Medulla oblongata (tissue), 1 donor: Measurements from ENCODE around the gene TTC16.

Experiments used
- DNase-seq: peaks from one replicate; pipeline ENCODE4 v3.0.0-alpha.2; 2015; ENCODE audit errors: extremely low spot score

The TTC16 gene

GRCh38 chr9:127715470-127716337 is at the start of gene TTC16, which contains the start of gene PTRH1:
Gene TTC16 (plus strand): TSS chr9:127716079. CDS start chr9:127716146, 67 bp downstream.
Gene PTRH1 (minus strand): TSS chr9:127715663. CDS start chr9:127715639, 24 bp downstream.
- peak; percentile 98 for DNase-seq

GRCh38 chr9:127667127-127667844 is 48.6 kb upstream of the TTC16 start:
- no peak for DNase-seq

- no peak for DNase-seq
Measured at GRCh38 chr9:127667906-127668305, 48.0 kb upstream of the TTC16 start.

- DNase-seq = no peak
Measured at GRCh38 chr9:127673234-127673633, 42.6 kb upstream of the TTC16 start.

GRCh38 chr9:127676638-127677037 is 39.2 kb upstream of the TTC16 start:
- DNase-seq = no peak

GRCh38 chr9:127679506-127679905 is 36.4 kb upstream of the TTC16 start:
- DNase-seq = no peak

- DNase-seq = no peak
Measured at GRCh38 chr9:127680226-127680625, 35.7 kb upstream of the TTC16 start.

GRCh38 chr9:127680846-127681245 is 35.0 kb upstream of the TTC16 start:
- DNase-seq = no peak

- DNase-seq = no peak
Measured at GRCh38 chr9:127682351-127683136, 33.3 kb upstream of the TTC16 start.

- no peak for DNase-seq
Measured at GRCh38 chr9:127683723-127684122, 32.2 kb upstream of the TTC16 start.

GRCh38 chr9:127684576-127684975 is 31.3 kb upstream of the TTC16 start:
- no peak for DNase-seq

GRCh38 chr9:127686461-127687393 is 29.2 kb upstream of the TTC16 start:
- no peak for DNase-seq

- DNase-seq = no peak
Measured at GRCh38 chr9:127689329-127690000, 26.4 kb upstream of the TTC16 start.

GRCh38 chr9:127690735-127691134 is 25.1 kb upstream of the TTC16 start:
- DNase-seq = no peak

GRCh38 chr9:127692071-127692470 is 23.8 kb upstream of the TTC16 start:
- DNase-seq = no peak

GRCh38 chr9:127693143-127693542 is 22.7 kb upstream of the TTC16 start:
- no peak for DNase-seq

- no peak for DNase-seq
Measured at GRCh38 chr9:127693697-127694096, 22.2 kb upstream of the TTC16 start.

- no peak for DNase-seq
Measured at GRCh38 chr9:127694890-127695720, 20.8 kb upstream of the TTC16 start.

- DNase-seq = no peak
Measured at GRCh38 chr9:127697575-127697974, 18.3 kb upstream of the TTC16 start.
